Prostate gland (tissue), 2 donors: Measurements from ENCODE around the gene COX5A.

Experiments used
- CTCF ChIP-seq, 4 experiments: fragments of 200-600 bp in 2 of 4; fragments of 450-650 bp in 2 of 4; sonication (generic) in 2 of 4; IDR thresholded peaks; 1 replicate in 3 of 4; 2 replicates in 1 of 4; pipeline ENCODE4 v1.5.1; 2016 to 2019; ENCODE audit warnings: antibody characterized with exemption in 4 of 4, mild to moderate bottlenecking in 2 of 4, moderate library complexity in 2 of 4
- POLR2A ChIP-seq: fragments of 450-650 bp; IDR thresholded peaks from one replicate; pipeline ENCODE4 v1.6.1; 2016; ENCODE audit warnings: antibody characterized with exemption, mild to moderate bottlenecking
- POLR2AphosphoS5 ChIP-seq: sonication (generic); formaldehyde crosslinking; IDR thresholded peaks from one replicate; pipeline ENCODE4 v1.6.1; 2017; ENCODE audit warnings: antibody characterized with exemption

- TF ChIP-seq CTCF (IDR thresholded peaks at IDR 0.05) (no peak), POLR2A (no peak), POLR2AphosphoS5 (peak; percentile 14)
These were observed 24.8 kb downstream of the COX5A start for GRCh38 chr15:74913041-74913440.
